Measurements from ENCODE around the gene FADS2.

Gene FADS2

DNA sequence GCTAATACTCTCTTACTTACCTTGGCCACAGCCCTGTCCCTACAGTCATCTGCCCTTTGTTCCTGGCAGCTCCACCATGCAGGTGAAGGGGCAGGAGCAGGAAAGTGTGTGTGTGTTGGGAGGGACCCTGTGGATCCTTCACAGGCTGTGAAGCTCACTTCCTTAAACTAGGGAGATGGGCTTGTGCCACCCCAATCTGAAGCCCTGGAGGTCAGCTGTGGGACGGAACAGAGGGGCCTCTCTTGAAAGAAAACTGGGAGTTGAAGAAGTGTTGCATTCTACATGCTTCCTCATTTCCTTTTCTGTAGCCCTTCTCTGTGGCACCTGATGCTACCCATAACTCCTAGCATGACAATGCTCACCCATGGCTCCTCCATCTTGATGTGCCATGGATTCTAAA lies 23.0 kb upstream of the FADS2 start:
- H3K4me3 ChIP-seq (ENCODE audit: low read length), result no peak overlapping the region
- no peak for DNase-seq (ENCODE audit: low read depth)
- TF ChIP-seq CTCF (conservative IDR thresholded peaks at IDR 0.05; ENCODE audit: low read depth, low read length), result no peak

GRCh38 chr11:61806785-61807184 lies 21.3 kb upstream of the FADS2 start:
- H3K4me3 ChIP-seq (ENCODE audit: low read length), result no peak overlapping the region
- TF ChIP-seq CTCF (conservative IDR thresholded peaks at IDR 0.05; ENCODE audit: low read depth, low read length), result no peak
- DNase-seq (ENCODE audit: low read depth), result no peak

DNA sequence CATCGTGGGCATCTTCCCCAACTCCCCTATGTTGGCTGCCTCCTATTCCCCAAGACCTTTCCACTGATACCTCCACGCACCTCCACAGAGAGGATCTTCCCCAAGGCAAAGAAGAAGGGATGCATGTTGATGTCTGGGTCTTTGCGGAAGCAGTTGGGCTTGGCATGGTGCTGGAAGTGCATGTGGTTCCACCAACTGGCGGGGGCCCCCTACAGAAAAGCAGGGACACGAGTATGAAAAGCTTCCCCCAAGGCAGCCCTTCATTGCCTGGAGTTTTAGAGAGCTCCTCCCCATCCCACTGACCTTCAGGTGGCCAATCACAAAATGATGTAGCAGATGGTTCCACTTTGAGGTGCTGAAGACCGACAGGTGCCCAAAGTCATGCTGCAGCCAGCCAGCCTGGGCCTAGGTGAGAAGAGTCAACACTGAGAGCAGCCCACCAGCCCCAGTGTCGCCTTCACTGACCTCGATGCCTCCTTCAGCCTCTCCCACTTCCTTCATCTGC lies 17.4 kb upstream of the FADS2 start:
- H3K4me3 ChIP-seq (ENCODE audit: low read length), result no peak overlapping the region
- no peak for DNase-seq (ENCODE audit: low read depth)
- TF ChIP-seq CTCF (conservative IDR thresholded peaks at IDR 0.05; ENCODE audit: low read depth, low read length), result no peak

DNA sequence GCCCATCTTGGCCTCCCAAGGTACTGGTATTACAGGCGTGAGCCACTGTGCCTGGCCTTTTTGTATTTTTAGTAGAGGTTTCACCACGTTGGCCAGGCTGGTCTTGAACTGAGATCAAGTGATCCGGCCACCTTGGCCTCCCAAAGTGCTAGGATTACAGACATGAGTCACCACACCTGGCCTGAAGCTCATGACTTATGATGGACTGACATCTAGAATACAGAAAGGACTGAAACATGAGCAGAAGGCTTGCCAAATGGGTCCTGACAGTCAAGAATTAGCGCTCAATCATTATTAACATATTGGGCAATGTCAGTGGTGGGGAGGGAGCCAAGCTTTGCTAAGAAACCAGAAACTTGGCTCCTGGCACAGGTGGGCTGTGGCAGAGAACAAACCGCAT lies 16.3 kb upstream of the FADS2 start:
- no peak for TF ChIP-seq CTCF (conservative IDR thresholded peaks at IDR 0.05; ENCODE audit: low read depth, low read length)
- no peak for DNase-seq (ENCODE audit: low read depth)
- no peak overlapping the region for H3K4me3 ChIP-seq (ENCODE audit: low read length)

GRCh38 chr11:61812736-61813411 lies 15.2 kb upstream of the FADS2 start:
- no peak overlapping the region for H3K4me3 ChIP-seq (ENCODE audit: low read length)
- no peak for DNase-seq (ENCODE audit: low read depth)
- TF ChIP-seq CTCF (conservative IDR thresholded peaks at IDR 0.05; ENCODE audit: low read depth, low read length), result no peak

- no peak for DNase-seq (ENCODE audit: low read depth)
Observed at GRCh38 chr11:61814247-61814957, 13.7 kb upstream of the FADS2 start.

More at GRCh38 chr11:61814247-61814957, 13.7 kb upstream of the FADS2 start:
- peak overlapping the region; percentile 77 for H3K4me3 ChIP-seq (ENCODE audit: low read length)
- TF ChIP-seq CTCF (conservative IDR thresholded peaks at IDR 0.05; ENCODE audit: low read depth, low read length), result no peak
